ENCODE measurements around the gene CCND1.
"Not testable (repeated sequence)": the region's sequence is repeated elsewhere in the genome, so short reads cannot be mapped to it uniquely, and the experiment has no call there.

CCND1 gene

DNA sequence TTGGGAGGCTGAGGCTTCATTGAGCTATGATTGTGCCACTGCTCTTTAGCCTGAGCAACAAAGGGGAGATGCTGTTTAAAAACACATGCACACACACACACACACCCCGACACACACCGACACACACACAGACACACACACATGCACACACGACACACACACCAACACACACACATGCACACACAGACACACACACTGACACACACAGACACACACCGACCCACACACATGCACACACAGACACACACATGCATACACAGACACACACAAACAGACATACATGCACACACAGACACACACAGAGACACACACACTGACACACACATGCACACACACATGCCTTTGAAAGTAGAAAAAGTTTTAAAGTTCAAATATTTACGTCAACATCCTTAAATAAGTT, 39.7 kb downstream of the CCND1 start:
- H3K27ac ChIP-seq (ENCODE audit: low read depth, low read length), result no peak overlapping the region
- no peaks in the 10 kb centered on the region for H3K36me3 ChIP-seq (ENCODE audit: control insufficient read depth in 1 of 2, insufficient read depth in 2 of 2, low read length in 2 of 2)
- no peaks in the 10 kb centered on the region for H3K4me1 ChIP-seq (ENCODE audit: control insufficient read depth in 1 of 2, insufficient read depth in 2 of 2, low read length in 2 of 2)
- no peaks in the 10 kb centered on the region for H3K27me3 ChIP-seq (ENCODE audit: control insufficient read depth in 1 of 2, insufficient read depth in 2 of 2, low read length in 2 of 2)
- no peak overlapping the region for H3K4me3 ChIP-seq (ENCODE audit: low read depth in 1 of 2, low read length in 2 of 2)
- no peaks in the 10 kb centered on the region for H3K9me3 ChIP-seq (ENCODE audit: control insufficient read depth in 1 of 2, low read length in 2 of 2)
- H3K9ac ChIP-seq (ENCODE audit: low read depth in 1 of 2, low read length in 2 of 2), result no peak overlapping the region

DNA sequence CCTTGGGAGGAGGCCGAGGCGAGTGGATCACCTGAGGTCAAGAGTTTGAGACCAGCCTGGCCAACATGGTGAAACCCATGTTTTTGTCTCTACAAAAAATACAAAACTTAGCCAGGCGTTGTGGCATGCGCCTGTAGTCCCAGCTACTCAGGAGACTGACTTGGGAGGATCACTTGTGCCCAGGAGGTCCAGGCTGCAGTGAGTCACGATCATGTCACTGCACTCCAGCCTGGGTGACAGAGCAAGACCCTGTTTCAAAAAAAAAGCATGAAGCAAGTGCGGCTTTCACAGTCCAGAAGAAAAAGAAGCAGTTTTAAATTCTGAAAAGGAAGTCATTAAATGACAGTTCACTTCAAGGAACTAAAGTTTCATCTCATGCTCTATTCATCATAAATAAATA, 41.3 kb downstream of the CCND1 start:
- Histone ChIP-seq H3K27ac (ENCODE audit: low read depth, low read length) (no peak overlapping the region), H3K36me3 (ENCODE audit: control insufficient read depth in 1 of 2, insufficient read depth in 2 of 2, low read length in 2 of 2) (no peaks in the 10 kb centered on the region), H3K27me3 (ENCODE audit: control insufficient read depth in 1 of 2, insufficient read depth in 2 of 2, low read length in 2 of 2) (no peaks in the 10 kb centered on the region), H3K9me3 (ENCODE audit: control insufficient read depth in 1 of 2, low read length in 2 of 2) (no peaks in the 10 kb centered on the region), H3K4me3 (ENCODE audit: low read depth in 1 of 2, low read length in 2 of 2) (no peak overlapping the region), H3K9ac (ENCODE audit: low read depth in 1 of 2, low read length in 2 of 2) (no peak overlapping the region), H3K4me1 (ENCODE audit: control insufficient read depth in 1 of 2, insufficient read depth in 2 of 2, low read length in 2 of 2) (no peaks in the 10 kb centered on the region)

- Histone ChIP-seq H3K9me3 (ENCODE audit: control insufficient read depth in 1 of 2, low read length in 2 of 2) (no peaks in the 10 kb centered on the region), H3K27ac (ENCODE audit: low read depth, low read length) (no peak overlapping the region), H3K4me3 (ENCODE audit: low read depth in 1 of 2, low read length in 2 of 2) (no peak overlapping the region), H3K27me3 (ENCODE audit: control insufficient read depth in 1 of 2, insufficient read depth in 2 of 2, low read length in 2 of 2) (no peaks in the 10 kb centered on the region), H3K36me3 (ENCODE audit: control insufficient read depth in 1 of 2, insufficient read depth in 2 of 2, low read length in 2 of 2) (no peaks in the 10 kb centered on the region), H3K4me1 (ENCODE audit: control insufficient read depth in 1 of 2, insufficient read depth in 2 of 2, low read length in 2 of 2) (no peaks in the 10 kb centered on the region), H3K9ac (ENCODE audit: low read depth in 1 of 2, low read length in 2 of 2) (no peak overlapping the region)
These were observed 41.8 kb downstream of the CCND1 start for GRCh38 chr11:69682681-69683326.

- H3K4me1 ChIP-seq (ENCODE audit: control insufficient read depth in 1 of 2, insufficient read depth in 2 of 2, low read length in 2 of 2), result no peaks in the 10 kb centered on the region
- H3K9me3 ChIP-seq (ENCODE audit: control insufficient read depth in 1 of 2, low read length in 2 of 2), result no peaks in the 10 kb centered on the region
- no peak overlapping the region for H3K27ac ChIP-seq (ENCODE audit: low read depth, low read length)
- no peak overlapping the region for H3K9ac ChIP-seq (ENCODE audit: low read depth in 1 of 2, low read length in 2 of 2)
- H3K36me3 ChIP-seq (ENCODE audit: control insufficient read depth in 1 of 2, insufficient read depth in 2 of 2, low read length in 2 of 2), result no peaks in the 10 kb centered on the region
- H3K4me3 ChIP-seq (ENCODE audit: low read depth in 1 of 2, low read length in 2 of 2), result no peak overlapping the region
- no peaks in the 10 kb centered on the region for H3K27me3 ChIP-seq (ENCODE audit: control insufficient read depth in 1 of 2, insufficient read depth in 2 of 2, low read length in 2 of 2)
These were observed 42.9 kb downstream of the CCND1 start for GRCh38 chr11:69683764-69684333.

- Histone ChIP-seq H3K9ac (ENCODE audit: low read depth in 1 of 2, low read length in 2 of 2) (no peak overlapping the region), H3K4me3 (ENCODE audit: low read depth in 1 of 2, low read length in 2 of 2) (no peak overlapping the region), H3K27ac (ENCODE audit: low read depth, low read length) (no peak overlapping the region), H3K27me3 (ENCODE audit: control insufficient read depth in 1 of 2, insufficient read depth in 2 of 2, low read length in 2 of 2) (no peaks in the 10 kb centered on the region), H3K4me1 (ENCODE audit: control insufficient read depth in 1 of 2, insufficient read depth in 2 of 2, low read length in 2 of 2) (no peaks in the 10 kb centered on the region), H3K36me3 (ENCODE audit: control insufficient read depth in 1 of 2, insufficient read depth in 2 of 2, low read length in 2 of 2) (no peaks in the 10 kb centered on the region), H3K9me3 (ENCODE audit: control insufficient read depth in 1 of 2, low read length in 2 of 2) (no peaks in the 10 kb centered on the region)
These were observed 43.7 kb downstream of the CCND1 start for GRCh38 chr11:69684651-69685050.

DNA sequence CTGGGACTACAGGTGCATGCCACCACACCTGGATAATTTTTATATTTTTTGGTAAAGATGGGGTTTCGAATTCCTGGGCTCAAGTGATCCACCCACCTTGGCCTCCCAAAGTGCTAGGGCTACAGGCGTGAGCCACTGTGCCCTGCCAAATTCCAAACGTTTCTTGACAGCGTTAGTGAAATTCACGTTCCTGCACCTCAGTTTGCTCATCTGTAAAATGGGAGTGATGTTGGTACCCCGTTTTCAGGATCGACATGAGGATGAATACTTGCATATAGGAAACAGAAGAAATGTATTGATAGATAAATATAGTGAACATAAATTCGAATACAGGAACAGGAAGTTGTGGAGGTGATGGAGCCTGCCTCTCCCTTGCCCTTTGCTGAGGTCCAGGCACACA, 44.4 kb downstream of the CCND1 start:
- no peaks in the 10 kb centered on the region for H3K4me1 ChIP-seq (ENCODE audit: control insufficient read depth in 1 of 2, insufficient read depth in 2 of 2, low read length in 2 of 2)
- no peaks in the 10 kb centered on the region for H3K27me3 ChIP-seq (ENCODE audit: control insufficient read depth in 1 of 2, insufficient read depth in 2 of 2, low read length in 2 of 2)
- no peaks in the 10 kb centered on the region for H3K9me3 ChIP-seq (ENCODE audit: control insufficient read depth in 1 of 2, low read length in 2 of 2)
- peak overlapping the region in 1 of 2 donors; percentile 8 for H3K9ac ChIP-seq (ENCODE audit: low read depth in 1 of 2, low read length in 2 of 2)
- no peaks in the 10 kb centered on the region for H3K36me3 ChIP-seq (ENCODE audit: control insufficient read depth in 1 of 2, insufficient read depth in 2 of 2, low read length in 2 of 2)
- H3K4me3 ChIP-seq (ENCODE audit: low read depth in 1 of 2, low read length in 2 of 2), result peak overlapping the region in 1 of 2 donors; percentile 37
- H3K27ac ChIP-seq (ENCODE audit: low read depth, low read length), result no peak overlapping the region

DNA sequence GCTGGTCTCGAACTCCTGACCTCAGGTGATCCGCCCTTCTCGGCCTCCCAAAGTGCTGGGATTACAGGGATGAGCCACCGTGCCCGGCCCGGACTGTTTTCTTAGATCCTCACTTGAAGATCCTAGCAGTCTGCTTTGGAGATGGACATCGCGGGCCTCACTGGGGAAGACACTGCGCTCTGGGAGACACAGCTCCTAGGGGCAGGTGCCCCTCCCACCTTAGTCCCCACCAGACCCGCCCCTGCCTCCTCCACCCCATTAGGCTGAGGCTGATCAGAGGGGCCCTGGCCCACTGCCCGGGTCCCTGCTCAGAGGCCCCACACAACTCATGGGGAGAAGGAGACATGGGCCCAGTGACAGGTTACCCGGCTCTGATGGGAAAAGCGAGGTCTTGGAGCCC, 45.5 kb downstream of the CCND1 start:
- Histone ChIP-seq H3K9ac (ENCODE audit: low read depth in 1 of 2, low read length in 2 of 2) (no peak overlapping the region), H3K36me3 (ENCODE audit: control insufficient read depth in 1 of 2, insufficient read depth in 2 of 2, low read length in 2 of 2) (no peaks in the 10 kb centered on the region), H3K27ac (ENCODE audit: low read depth, low read length) (no peak overlapping the region), H3K4me3 (ENCODE audit: low read depth in 1 of 2, low read length in 2 of 2) (no peak overlapping the region), H3K4me1 (ENCODE audit: control insufficient read depth in 1 of 2, insufficient read depth in 2 of 2, low read length in 2 of 2) (no peaks in the 10 kb centered on the region), H3K27me3 (ENCODE audit: control insufficient read depth in 1 of 2, insufficient read depth in 2 of 2, low read length in 2 of 2) (no peaks in the 10 kb centered on the region), H3K9me3 (ENCODE audit: control insufficient read depth in 1 of 2, low read length in 2 of 2) (no peaks in the 10 kb centered on the region)

DNA sequence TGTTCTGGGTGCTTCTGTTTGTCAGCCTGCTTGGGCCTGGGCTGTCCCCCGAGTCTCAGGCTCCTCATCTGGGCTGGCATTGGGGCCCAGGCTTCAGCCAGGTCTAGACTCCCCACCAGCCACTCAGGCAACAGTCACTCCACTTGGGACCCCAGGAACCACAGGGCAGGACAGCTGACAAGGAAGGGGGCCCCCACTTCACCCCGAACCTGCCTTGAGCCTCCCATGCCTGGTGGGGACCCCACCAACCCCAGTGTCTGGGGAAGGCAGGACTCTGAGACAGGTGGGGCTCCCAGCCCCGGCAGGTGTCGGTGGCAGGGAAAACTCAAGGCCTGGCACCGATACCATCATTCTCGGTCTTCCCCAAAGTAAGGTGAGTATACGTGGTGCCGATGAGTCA, 45.9 kb downstream of the CCND1 start:
- Histone ChIP-seq H3K36me3 (ENCODE audit: control insufficient read depth in 1 of 2, insufficient read depth in 2 of 2, low read length in 2 of 2) (no peaks in the 10 kb centered on the region), H3K4me3 (ENCODE audit: low read depth in 1 of 2, low read length in 2 of 2) (no peak overlapping the region), H3K27me3 (ENCODE audit: control insufficient read depth in 1 of 2, insufficient read depth in 2 of 2, low read length in 2 of 2) (no peaks in the 10 kb centered on the region), H3K27ac (ENCODE audit: low read depth, low read length) (no peak overlapping the region), H3K9me3 (ENCODE audit: control insufficient read depth in 1 of 2, low read length in 2 of 2) (no peaks in the 10 kb centered on the region), H3K9ac (ENCODE audit: low read depth in 1 of 2, low read length in 2 of 2) (no peak overlapping the region), H3K4me1 (ENCODE audit: control insufficient read depth in 1 of 2, insufficient read depth in 2 of 2, low read length in 2 of 2) (no peaks in the 10 kb centered on the region)

- H3K9ac ChIP-seq (ENCODE audit: low read depth in 1 of 2, low read length in 2 of 2); H3K36me3 ChIP-seq (ENCODE audit: control insufficient read depth in 1 of 2, insufficient read depth in 2 of 2, low read length in 2 of 2); H3K9me3 ChIP-seq (ENCODE audit: control insufficient read depth in 1 of 2, low read length in 2 of 2); H3K27me3 ChIP-seq (ENCODE audit: control insufficient read depth in 1 of 2, insufficient read depth in 2 of 2, low read length in 2 of 2); H3K4me1 ChIP-seq (ENCODE audit: control insufficient read depth in 1 of 2, insufficient read depth in 2 of 2, low read length in 2 of 2); H3K27ac ChIP-seq (ENCODE audit: low read depth, low read length); H3K4me3 ChIP-seq (ENCODE audit: low read depth in 1 of 2, low read length in 2 of 2): not testable (repeated sequence)
These were observed 47.2 kb downstream of the CCND1 start for GRCh38 chr11:69687969-69688771.

- H3K9ac ChIP-seq (ENCODE audit: low read depth in 1 of 2, low read length in 2 of 2), result no peak overlapping the region
- H3K9me3 ChIP-seq (ENCODE audit: control insufficient read depth in 1 of 2, low read length in 2 of 2), result no peaks in the 10 kb centered on the region
- no peaks in the 10 kb centered on the region for H3K4me1 ChIP-seq (ENCODE audit: control insufficient read depth in 1 of 2, insufficient read depth in 2 of 2, low read length in 2 of 2)
- H3K27me3 ChIP-seq (ENCODE audit: control insufficient read depth in 1 of 2, insufficient read depth in 2 of 2, low read length in 2 of 2), result peaks cover 0 to 9% of the 10 kb centered on the region in 2 donors
- H3K27ac ChIP-seq (ENCODE audit: low read depth, low read length), result no peak overlapping the region
- H3K4me3 ChIP-seq (ENCODE audit: low read depth in 1 of 2, low read length in 2 of 2), result no peak overlapping the region
- no peaks in the 10 kb centered on the region for H3K36me3 ChIP-seq (ENCODE audit: control insufficient read depth in 1 of 2, insufficient read depth in 2 of 2, low read length in 2 of 2)
These were observed 48.7 kb downstream of the CCND1 start for GRCh38 chr11:69689484-69690319.
